H1 (cell line): ENCODE data around the gene TUBGCP3. TPM values are rescaled to one million over a fixed set of nuclear protein-coding genes. Genes with fewer than 3 reads are reported as not detected.

ENCODE experiments used
- CTCF ChIA-PET: fragments of 300-600 bp; sonication (Branson Sonifier 250); formaldehyde crosslinking; loops from one replicate; lab custom pipeline; 2021; ENCODE audit not compliant: partially characterized antibody; lab: Charles Lee
- POLR2A ChIA-PET: fragments of 300-600 bp; sonication (Branson Sonifier 250); formaldehyde crosslinking; loops from one replicate; lab custom pipeline; 2021; ENCODE audit warnings: inconsistent platforms; ENCODE audit not compliant: partially characterized antibody; lab: Charles Lee
- DNase-seq, 2 experiments: peaks; one replicate each; pipeline versions ENCODE4 v3.0.0 to v3.0.0-alpha.2; 2010 to 2022; ENCODE audit warnings: low spot score in 2 of 2, low read depth in 1 of 2, mixed read lengths in 1 of 2
- FAIRE-seq: peaks from 2 replicates; lab custom pipeline; 2011; peaks lifted over from hg19 to GRCh38; lab: Jason Lieb, UNC
- H2AFZ ChIP-seq: 2 replicates; pipeline ENCODE4 v1.8.1; 2012; ENCODE audit warnings: low read length, inconsistent platforms
- H2AK5ac ChIP-seq: 2 replicates; pipeline ENCODE4 v1.6.1; 2013; ENCODE audit warnings: low read depth, low read length
- H2BK120ac ChIP-seq: replicated peaks from 2 replicates; pipeline ENCODE3; 2013; ENCODE audit warnings: low read depth, low read length, inconsistent platforms
- H2BK12ac ChIP-seq: 2 replicates; pipeline ENCODE4 v1.6.1; 2013; ENCODE audit warnings: low read depth, low read length
- H2BK15ac ChIP-seq: 2 replicates; pipeline ENCODE4 v1.6.1; 2013; ENCODE audit warnings: low read length
- H2BK20ac ChIP-seq: 2 replicates; pipeline ENCODE4 v1.6.1; 2013; ENCODE audit warnings: low read length
- H2BK5ac ChIP-seq: 2 replicates; pipeline ENCODE4 v1.6.1; 2013; ENCODE audit warnings: low read depth, low read length
- H3K14ac ChIP-seq: 2 replicates; pipeline ENCODE4 v1.6.1; 2013; ENCODE audit warnings: inconsistent platforms; ENCODE audit not compliant: insufficient read length
- H3K18ac ChIP-seq: 2 replicates; pipeline ENCODE4 v1.6.1; 2013; ENCODE audit warnings: low read length; ENCODE audit errors: extremely low read depth
- H3K23ac ChIP-seq: 2 replicates; pipeline ENCODE4 v1.6.1; 2013; ENCODE audit warnings: inconsistent platforms; ENCODE audit not compliant: insufficient read length
- H3K23me2 ChIP-seq: 2 replicates; pipeline ENCODE4 v1.6.1; 2013; ENCODE audit warnings: low read depth, low read length
- H3K27ac ChIP-seq: 2 replicates; pipeline ENCODE4 v1.6.1; 2011; ENCODE audit warnings: low read depth, low read length, inconsistent platforms
- H3K27me3 ChIP-seq, 4 experiments: replicated peaks in 1 of 4; 1 replicate in 1 of 4; 2 replicates in 3 of 4; pipeline versions ENCODE4 v1.6.1 to v1.8.1; 2011 to 2013; ENCODE audit warnings: low read length in 3 of 4, mild to moderate bottlenecking in 3 of 4, inconsistent platforms in 2 of 4, mixed read lengths in 2 of 4, moderate library complexity in 1 of 4; ENCODE audit not compliant: control insufficient read depth in 3 of 4, insufficient read depth in 3 of 4; ENCODE audit errors: extremely low read depth in 1 of 4
- H3K36me3 ChIP-seq, 4 experiments: 2 replicates each; pipeline versions ENCODE4 v1.6.1 to v1.8.1; 2011 to 2013; ENCODE audit warnings: mild to moderate bottlenecking in 4 of 4, low read length in 3 of 4, moderate library complexity in 2 of 4, control low read depth in 1 of 4, inconsistent platforms in 1 of 4; ENCODE audit not compliant: insufficient read depth in 4 of 4, control insufficient read depth in 2 of 4
- H3K4ac ChIP-seq: replicated peaks from 2 replicates; pipeline ENCODE3; 2013; ENCODE audit warnings: low read length, low read depth, mixed read lengths, inconsistent platforms; ENCODE audit not compliant: insufficient read length
- H3K4me1 ChIP-seq, 4 experiments: replicated peaks in 1 of 4; 1 replicate in 1 of 4; 2 replicates in 3 of 4; pipeline versions ENCODE4 v1.6.1 to v1.8.1; 2011 to 2013; ENCODE audit warnings: low read length in 3 of 4, inconsistent platforms in 2 of 4, mixed read lengths in 1 of 4; ENCODE audit not compliant: insufficient read depth in 4 of 4, control insufficient read depth in 3 of 4
- H3K4me2 ChIP-seq, 2 experiments: 2 replicates each; pipeline versions ENCODE4 v1.6.1 to v1.8.1; 2011 to 2013; ENCODE audit warnings: low read depth in 2 of 2, low read length in 2 of 2, control low read depth in 1 of 2, inconsistent platforms in 1 of 2, mild to moderate bottlenecking in 1 of 2; ENCODE audit not compliant: insufficient read depth in 1 of 2
- H3K4me3 ChIP-seq, 4 experiments: fragments of 200-600, 300-600 bp in 1 of 4; sonication (generic), shearing (Covaris generic), sonication (Bioruptor Twin) in 1 of 4; 2 replicates each; pipeline versions ENCODE4 v1.5.1 to v1.8.1; 2011 to 2016; ENCODE audit warnings: low read length in 4 of 4, low read depth in 3 of 4, control low read depth in 2 of 4, inconsistent platforms in 2 of 4, mild to moderate bottlenecking in 2 of 4, mixed read lengths in 1 of 4, moderate library complexity in 1 of 4; ENCODE audit not compliant: insufficient read depth in 2 of 4; ENCODE audit errors: extremely low read depth in 1 of 4
- H3K56ac ChIP-seq: replicated peaks from 2 replicates; pipeline ENCODE3; 2013; ENCODE audit warnings: low read depth, mild to moderate bottlenecking, mixed read lengths, low read length, inconsistent platforms; ENCODE audit not compliant: insufficient read length
- H3K79me1 ChIP-seq: 2 replicates; pipeline ENCODE4 v1.6.1; 2013; ENCODE audit warnings: low read depth, low read length, control low read depth
- H3K79me2 ChIP-seq, 2 experiments: 2 replicates each; pipeline versions ENCODE4 v1.6.1 to v1.8.1; 2012 to 2013; ENCODE audit warnings: low read length in 2 of 2, mild to moderate bottlenecking in 2 of 2, inconsistent platforms in 1 of 2; ENCODE audit not compliant: insufficient read depth in 2 of 2, control insufficient read depth in 1 of 2
- H3K9ac ChIP-seq, 4 experiments: replicated peaks in 1 of 4; 1 replicate in 1 of 4; 2 replicates in 3 of 4; pipeline versions ENCODE4 v1.6.1 to v1.8.1; 2011 to 2013; ENCODE audit warnings: low read depth in 3 of 4, low read length in 3 of 4, control low read depth in 2 of 4, mild to moderate bottlenecking in 2 of 4, moderate library complexity in 2 of 4, inconsistent platforms in 1 of 4; ENCODE audit errors: extremely low read depth in 1 of 4
- H3K9me3 ChIP-seq, 2 experiments: 2 replicates each; pipeline versions ENCODE4 v1.6.1 to v1.8.1; 2012 to 2013; ENCODE audit warnings: mild to moderate bottlenecking in 2 of 2, moderate library complexity in 2 of 2, control low read depth in 1 of 2, inconsistent platforms in 1 of 2, low read depth in 1 of 2, low read length in 1 of 2, mixed read lengths in 1 of 2; ENCODE audit not compliant: insufficient read depth in 2 of 2
- H4K20me1 ChIP-seq, 2 experiments: replicated peaks in 1 of 2; 2 replicates each; pipeline versions ENCODE3 to v1.8.1; 2011 to 2013; ENCODE audit warnings: inconsistent platforms in 2 of 2, low read length in 2 of 2, mild to moderate bottlenecking in 1 of 2; ENCODE audit not compliant: insufficient read depth in 2 of 2, control insufficient read depth in 1 of 2
- H4K5ac ChIP-seq: 2 replicates; pipeline ENCODE4 v1.6.1; 2013; ENCODE audit warnings: low read length, low read depth, mixed read lengths, inconsistent platforms; ENCODE audit not compliant: insufficient read length
- H4K8ac ChIP-seq: 2 replicates; pipeline ENCODE4 v1.8.0; 2013; ENCODE audit warnings: mild to moderate bottlenecking, moderate library complexity, low read length, inconsistent platforms; ENCODE audit not compliant: insufficient read depth; ENCODE audit errors: extremely low read depth
- H4K91ac ChIP-seq: replicated peaks from 2 replicates; pipeline ENCODE3; 2013; ENCODE audit warnings: low read length, mixed read lengths, inconsistent platforms; ENCODE audit not compliant: insufficient read length
- CEBPB ChIP-seq: IDR thresholded peaks from 2 replicates; pipeline ENCODE4 v1.6.1; 2012; ENCODE audit warnings: low read depth, low read length
- CHD1 ChIP-seq: IDR thresholded peaks from 2 replicates; pipeline ENCODE4 v1.6.1; 2012; ENCODE audit warnings: low read depth, low read length, improper control_type of control experiment
- CREB1 ChIP-seq: IDR thresholded peaks from 2 replicates; pipeline ENCODE4 v1.6.1; 2012; ENCODE audit warnings: inconsistent platforms
- EZH2 ChIP-seq: fragments of 200-600 bp; sonication (generic); IDR thresholded peaks from 2 replicates; pipeline ENCODE4 v1.7.1; 2012; ENCODE audit warnings: low read depth, mild to moderate bottlenecking, moderate library complexity, low read length, inconsistent platforms; ENCODE audit not compliant: severe bottlenecking
- WGBS, 2 experiments: shearing (Covaris generic) in 1 of 2; methylation state at CpG; one replicate each; pipeline versions ENCODE4 v1.1.6 to v1.1.7; 2013 to 2015; ENCODE audit warnings: low lambda C conversion rate in 2 of 2, mixed read lengths in 2 of 2, inconsistent platforms in 1 of 2, low coverage in 1 of 2, missing lambda C conversion rate in 1 of 2; ENCODE audit not compliant: insufficient replicate concordance in 2 of 2, insufficient coverage in 1 of 2, insufficient read length in 1 of 2; ENCODE audit errors: extremely low coverage in 1 of 2, missing lambda C conversion rate in 1 of 2; 5-methylcytosine and 5-hydroxymethylcytosine counted together
- polyA plus RNA-seq, 7 experiments: library from polyadenylated mRNA; depleted of rRNA in 3 of 7; stranded (reverse) in 5 of 7; unstranded in 2 of 7; fragments of >200 nt in 5 of 7; fragments of 200-250 nt in 2 of 7; gene quantifications; 1 replicate in 5 of 7; 2 replicates in 1 of 7; 4 replicates in 1 of 7; pipeline versions ENCODE4 v1.2.1 to v1.2.3, GENCODE V29; 2011 to 2013; ENCODE audit warnings: missing spikeins in 2 of 7, mixed read lengths in 2 of 7
- total RNA-seq: library from RNA; stranded (reverse); fragmentation: NEBNext Ultra II Directional; extraction: Animal tissue kit (Norgen Biotek cat#: 25700); gene quantifications from 2 replicates; pipeline ENCODE4 v1.2.1, GENCODE V29; 2021

Gene TUBGCP3
- total and polyA plus RNA-seq, 2 of the 8 experiments (the other 6 are each of a cell fraction or from before 2014, with no cell fraction given), result 27.0 to 31.7 TPM

DNA sequence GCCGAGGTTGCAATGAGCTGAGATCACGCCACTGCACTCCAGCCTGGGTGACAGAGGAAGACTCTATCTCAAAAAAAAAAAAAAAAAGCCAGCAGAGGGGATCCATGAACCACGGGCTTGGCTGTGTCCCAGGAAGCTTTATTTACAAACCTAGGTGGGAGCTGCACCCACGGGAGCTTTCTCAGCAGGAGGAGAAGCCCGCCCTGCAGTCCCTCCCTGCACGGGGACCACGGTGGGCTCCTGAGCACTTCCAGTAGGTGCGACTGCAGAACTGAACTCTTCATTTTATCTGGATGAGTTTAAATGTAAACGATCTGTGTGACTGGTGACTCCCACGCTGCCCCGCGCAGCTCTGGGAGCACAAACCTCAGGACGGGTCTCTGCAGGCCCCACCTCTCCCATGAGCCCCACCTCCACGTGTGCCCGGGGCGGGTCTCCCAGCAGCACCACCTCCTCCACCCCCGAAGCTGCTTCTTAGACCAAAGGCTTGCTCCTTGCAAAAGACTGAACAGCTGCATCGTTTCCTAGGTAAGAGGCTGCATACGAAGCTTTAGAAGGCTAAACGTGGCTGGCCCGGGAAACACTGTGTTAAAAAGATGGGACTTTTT, 145.4 kb downstream of the TUBGCP3 start:
- no peak overlapping the region for H3K4me2 ChIP-seq
- no peak overlapping the region for H4K91ac ChIP-seq
- no peak overlapping the region for H3K14ac ChIP-seq
- FAIRE-seq, result no peak
- H3K4me1 ChIP-seq, result peaks cover 0 to 4% (median 1%) of the 10 kb centered on the region in 4 experiments; a peak in 2 of 7 replicates
- no peak overlapping the region for H2AFZ ChIP-seq
- no peak for TF ChIP-seq CREB1
- no peak for TF ChIP-seq CEBPB
- TF ChIP-seq CHD1, result no peak
- TF ChIP-seq EZH2, result no peak
- H3K4me3 ChIP-seq, result no peak overlapping the region
- no peaks in the 10 kb centered on the region for H4K20me1 ChIP-seq
- no peaks in the 10 kb centered on the region for H3K36me3 ChIP-seq
- H3K9ac ChIP-seq, result no peak overlapping the region
- 79% methylated on average over 16 of the region's 21 CpGs; no CpG with 5 or more reads in 1 of the 2 experiments for WGBS, 2 experiments
- H2BK5ac ChIP-seq, result no peak overlapping the region
- H2BK15ac ChIP-seq, result peak overlapping the region; percentile 46; the same call in 1 of the 2 replicates
- H3K18ac ChIP-seq, result no peak overlapping the region
- ChIA-PET POLR2A (no interaction called here), CTCF (interaction anchor here (0.6 to 5.2 kb wide), 57 partner anchors 9 to 1401 kb away, joined by 3 to 51 read pairs (median 5); partner anchors contain the start of genes SOX1 and SPACA7)
- H3K9me3 ChIP-seq, result peaks cover 2 to 8% of the 10 kb centered on the region in 2 experiments; a peak in 1 of 4 replicates
- no peak overlapping the region for H4K5ac ChIP-seq
- no peak overlapping the region for H2AK5ac ChIP-seq
- no peak overlapping the region for H3K4ac ChIP-seq
- H3K79me2 ChIP-seq, result no peaks in the 10 kb centered on the region
- H2BK20ac ChIP-seq, result no peak overlapping the region
- H4K8ac ChIP-seq, result no peak overlapping the region; the same call in 1 of the 2 replicates
- no peaks in the 10 kb centered on the region for H3K79me1 ChIP-seq
- no peak overlapping the region for H3K27ac ChIP-seq
- no peak overlapping the region for H2BK120ac ChIP-seq
- no peak overlapping the region for H2BK12ac ChIP-seq
- peak overlapping the region; percentile 53 for H3K23ac ChIP-seq
- H3K23me2 ChIP-seq, result no peaks in the 10 kb centered on the region
- DNase-seq, result no peak
- H3K27me3 ChIP-seq, result peaks cover 0 to 3% (median under 1%) of the 10 kb centered on the region in 4 experiments; a peak in 3 of 7 replicates
- H3K56ac ChIP-seq, result no peak overlapping the region
